ENCODE measurements around the gene VPS13C. TPM values are rescaled to one million over a fixed set of nuclear protein-coding genes. Genes with fewer than 3 reads are reported as not detected.

Gene VPS13C, protein sequence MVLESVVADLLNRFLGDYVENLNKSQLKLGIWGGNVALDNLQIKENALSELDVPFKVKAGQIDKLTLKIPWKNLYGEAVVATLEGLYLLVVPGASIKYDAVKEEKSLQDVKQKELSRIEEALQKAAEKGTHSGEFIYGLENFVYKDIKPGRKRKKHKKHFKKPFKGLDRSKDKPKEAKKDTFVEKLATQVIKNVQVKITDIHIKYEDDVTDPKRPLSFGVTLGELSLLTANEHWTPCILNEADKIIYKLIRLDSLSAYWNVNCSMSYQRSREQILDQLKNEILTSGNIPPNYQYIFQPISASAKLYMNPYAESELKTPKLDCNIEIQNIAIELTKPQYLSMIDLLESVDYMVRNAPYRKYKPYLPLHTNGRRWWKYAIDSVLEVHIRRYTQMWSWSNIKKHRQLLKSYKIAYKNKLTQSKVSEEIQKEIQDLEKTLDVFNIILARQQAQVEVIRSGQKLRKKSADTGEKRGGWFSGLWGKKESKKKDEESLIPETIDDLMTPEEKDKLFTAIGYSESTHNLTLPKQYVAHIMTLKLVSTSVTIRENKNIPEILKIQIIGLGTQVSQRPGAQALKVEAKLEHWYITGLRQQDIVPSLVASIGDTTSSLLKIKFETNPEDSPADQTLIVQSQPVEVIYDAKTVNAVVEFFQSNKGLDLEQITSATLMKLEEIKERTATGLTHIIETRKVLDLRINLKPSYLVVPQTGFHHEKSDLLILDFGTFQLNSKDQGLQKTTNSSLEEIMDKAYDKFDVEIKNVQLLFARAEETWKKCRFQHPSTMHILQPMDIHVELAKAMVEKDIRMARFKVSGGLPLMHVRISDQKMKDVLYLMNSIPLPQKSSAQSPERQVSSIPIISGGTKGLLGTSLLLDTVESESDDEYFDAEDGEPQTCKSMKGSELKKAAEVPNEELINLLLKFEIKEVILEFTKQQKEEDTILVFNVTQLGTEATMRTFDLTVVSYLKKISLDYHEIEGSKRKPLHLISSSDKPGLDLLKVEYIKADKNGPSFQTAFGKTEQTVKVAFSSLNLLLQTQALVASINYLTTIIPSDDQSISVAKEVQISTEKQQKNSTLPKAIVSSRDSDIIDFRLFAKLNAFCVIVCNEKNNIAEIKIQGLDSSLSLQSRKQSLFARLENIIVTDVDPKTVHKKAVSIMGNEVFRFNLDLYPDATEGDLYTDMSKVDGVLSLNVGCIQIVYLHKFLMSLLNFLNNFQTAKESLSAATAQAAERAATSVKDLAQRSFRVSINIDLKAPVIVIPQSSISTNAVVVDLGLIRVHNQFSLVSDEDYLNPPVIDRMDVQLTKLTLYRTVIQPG (N-terminal part only)
- 11.1 and 13.0 TPM in 2 replicates for polyA plus RNA-seq (2014; cell fraction: cytosol; rRNA removed)
- 32.0 and 57.0 TPM in 2 replicates for polyA plus RNA-seq (2014; cell fraction: nucleus; rRNA removed)

- peak; percentile 95 for DNase-seq (ENCODE audit: low spot score)
These were observed at the start of gene VPS13C for GRCh38 chr15:62060113-62060895. VPS13C (minus strand) TSS chr15:62060447; CDS start chr15:62060374, 73 bp downstream.

- DNase-seq (ENCODE audit: low spot score) = no peak
These were observed 49.2 kb upstream of the VPS13C start for GRCh38 chr15:62109437-62109836.

DNA sequence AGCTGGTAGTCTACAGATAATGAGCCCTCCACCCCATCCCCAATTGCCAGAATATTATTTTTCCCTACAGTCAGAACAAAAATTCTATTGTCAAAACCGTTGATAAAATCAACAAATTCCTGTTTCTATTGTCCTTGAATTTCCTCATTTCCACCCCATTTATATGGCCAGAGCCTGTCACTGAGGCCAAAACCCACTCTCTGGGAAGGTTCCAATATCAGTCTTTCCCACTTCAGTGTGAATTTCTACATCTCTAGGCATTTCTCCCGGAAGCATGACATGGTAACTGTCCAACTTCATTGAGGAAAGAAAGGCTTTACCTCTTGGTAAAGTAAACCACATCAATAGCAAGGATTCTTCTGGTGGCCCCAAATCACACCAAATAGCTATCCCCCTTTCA, 48.2 kb upstream of the VPS13C start:
- no peak for DNase-seq (ENCODE audit: low spot score)

- no peak for DNase-seq (ENCODE audit: low spot score)
These were observed 47.4 kb upstream of the VPS13C start for GRCh38 chr15:62107571-62108121.

DNA sequence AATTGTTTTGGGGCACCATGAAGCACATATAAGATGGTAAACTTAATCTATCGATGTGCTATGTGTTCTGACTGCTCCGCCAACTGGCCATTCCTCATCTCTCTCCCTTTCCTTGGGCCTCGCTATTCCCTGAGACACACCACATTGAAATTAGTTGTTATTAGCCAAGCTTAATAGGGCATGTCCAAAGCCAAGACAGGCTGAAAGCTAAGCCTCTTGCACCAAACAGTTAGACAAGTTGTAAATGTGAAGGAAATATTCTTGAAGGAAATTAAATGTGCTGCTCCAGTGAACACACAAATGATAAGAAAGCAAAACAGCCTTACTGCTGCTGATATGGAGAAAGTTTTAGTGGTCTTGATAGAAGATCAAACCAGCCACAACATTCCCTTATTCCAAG, 45.8 kb upstream of the VPS13C start:
- no peak for DNase-seq (ENCODE audit: low spot score)

DNA sequence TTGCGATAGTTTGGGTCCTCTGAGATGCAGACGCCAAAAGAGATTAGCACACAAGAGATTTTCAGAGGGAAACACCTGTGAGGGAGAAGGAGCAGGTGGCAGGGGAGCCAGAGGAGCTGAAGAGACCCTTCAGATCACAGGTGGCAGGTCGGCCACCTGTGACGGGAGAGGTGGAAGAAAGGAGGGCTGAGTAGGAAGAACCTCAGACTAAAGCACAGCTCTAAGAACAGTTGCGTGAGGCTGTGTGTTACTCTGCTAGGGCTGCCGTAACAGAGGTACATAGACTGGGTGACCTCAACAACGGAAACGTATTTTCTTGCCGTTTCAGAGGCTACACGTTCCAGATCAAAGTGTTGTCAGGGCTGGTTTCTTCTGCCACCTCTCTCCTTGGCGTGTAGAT, 45.0 kb upstream of the VPS13C start:
- no peak for DNase-seq (ENCODE audit: low spot score)

GRCh38 chr15:62104846-62105245, 44.6 kb upstream of the VPS13C start:
- no peak for DNase-seq (ENCODE audit: low spot score)

DNA sequence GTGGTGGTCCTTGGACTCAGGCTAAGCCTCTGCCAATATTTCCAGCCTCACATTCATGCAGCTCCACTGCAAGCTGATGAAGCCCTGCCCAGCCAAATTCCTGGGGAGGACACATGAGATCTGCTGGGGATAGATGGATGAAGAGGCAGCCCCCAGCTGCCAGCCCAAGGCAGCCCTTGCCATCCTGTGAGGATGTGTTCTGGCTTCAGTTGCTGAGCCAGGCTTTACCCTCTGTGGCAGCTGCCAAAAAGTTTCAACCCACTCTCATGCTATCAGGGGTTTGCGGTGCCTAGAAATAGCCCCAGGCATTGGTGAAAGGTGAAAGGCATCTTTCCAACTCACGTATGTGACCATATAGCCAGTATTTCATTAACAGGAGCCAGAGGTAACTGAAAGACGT, 44.2 kb upstream of the VPS13C start:
- DNase-seq (ENCODE audit: low spot score) = no peak

- DNase-seq (ENCODE audit: low spot score) = no peak
These were observed 43.2 kb upstream of the VPS13C start for GRCh38 chr15:62103431-62103830.

- no peak for DNase-seq (ENCODE audit: low spot score)
These were observed 38.9 kb upstream of the VPS13C start for GRCh38 chr15:62099094-62099601.

DNA sequence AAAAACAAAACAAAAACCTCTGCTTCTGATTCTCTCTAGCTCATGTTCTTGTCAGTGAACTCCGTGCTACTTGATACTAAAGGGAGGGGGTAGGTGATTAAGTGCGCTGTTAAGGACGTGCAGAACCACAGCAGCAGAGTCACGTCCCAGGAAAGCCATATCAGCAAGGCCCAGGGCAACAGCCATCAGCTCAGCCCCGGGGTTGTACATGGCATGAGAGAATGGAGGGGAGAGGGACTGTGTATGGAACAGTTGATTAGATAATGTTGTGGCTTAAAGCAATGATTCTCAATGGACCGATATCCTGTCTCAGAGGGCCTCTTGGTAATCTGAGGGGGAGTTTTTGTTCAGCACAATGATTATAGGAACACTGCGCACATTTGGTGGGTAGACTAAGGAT, 34.1 kb upstream of the VPS13C start:
- DNase-seq (ENCODE audit: low spot score) = peak; percentile 41

DNA sequence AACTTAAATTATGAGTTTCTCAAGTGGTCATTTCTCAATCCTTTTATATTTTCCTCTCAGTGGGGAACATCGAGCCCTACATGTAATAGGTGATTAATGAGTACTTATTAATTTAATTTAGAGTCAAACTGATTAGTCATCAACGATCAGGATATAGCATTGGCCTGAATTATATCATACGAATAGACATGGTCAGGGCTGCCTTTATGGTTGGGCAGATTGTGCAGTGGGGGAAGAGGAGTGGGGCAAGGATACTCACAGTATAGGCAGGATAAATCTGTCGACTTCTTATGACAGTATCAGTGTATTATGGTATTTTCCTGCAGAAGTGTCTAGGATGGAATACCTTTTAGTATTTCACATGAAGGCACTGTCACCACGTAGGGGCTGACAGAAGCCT, 33.6 kb upstream of the VPS13C start:
- no peak for DNase-seq (ENCODE audit: low spot score)

DNA sequence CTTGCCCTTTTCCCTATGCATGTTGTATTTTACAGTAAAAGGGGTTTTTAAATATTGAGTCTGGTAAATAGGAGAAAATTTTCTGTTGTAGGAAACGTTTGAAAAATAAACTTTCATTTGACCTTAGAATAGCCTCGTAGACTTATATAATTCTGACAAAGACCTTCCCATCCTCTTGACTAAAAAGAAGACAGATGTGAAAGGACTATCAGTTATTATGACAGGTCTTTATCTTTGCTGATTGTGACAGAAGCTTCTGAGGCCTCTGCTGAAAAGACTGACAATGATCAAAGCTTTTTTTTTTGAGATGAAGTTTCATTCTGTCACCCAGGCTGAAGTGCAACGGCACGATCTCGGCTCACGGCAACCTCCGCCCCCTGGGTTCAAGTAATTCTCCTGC, 30.7 kb upstream of the VPS13C start:
- no peak for DNase-seq (ENCODE audit: low spot score)

GRCh38 chr15:62089616-62090015, 29.4 kb upstream of the VPS13C start:
- DNase-seq (ENCODE audit: low spot score) = no peak

- DNase-seq (ENCODE audit: low spot score) = no peak
These were observed 28.1 kb upstream of the VPS13C start for GRCh38 chr15:62088353-62088693.

DNA sequence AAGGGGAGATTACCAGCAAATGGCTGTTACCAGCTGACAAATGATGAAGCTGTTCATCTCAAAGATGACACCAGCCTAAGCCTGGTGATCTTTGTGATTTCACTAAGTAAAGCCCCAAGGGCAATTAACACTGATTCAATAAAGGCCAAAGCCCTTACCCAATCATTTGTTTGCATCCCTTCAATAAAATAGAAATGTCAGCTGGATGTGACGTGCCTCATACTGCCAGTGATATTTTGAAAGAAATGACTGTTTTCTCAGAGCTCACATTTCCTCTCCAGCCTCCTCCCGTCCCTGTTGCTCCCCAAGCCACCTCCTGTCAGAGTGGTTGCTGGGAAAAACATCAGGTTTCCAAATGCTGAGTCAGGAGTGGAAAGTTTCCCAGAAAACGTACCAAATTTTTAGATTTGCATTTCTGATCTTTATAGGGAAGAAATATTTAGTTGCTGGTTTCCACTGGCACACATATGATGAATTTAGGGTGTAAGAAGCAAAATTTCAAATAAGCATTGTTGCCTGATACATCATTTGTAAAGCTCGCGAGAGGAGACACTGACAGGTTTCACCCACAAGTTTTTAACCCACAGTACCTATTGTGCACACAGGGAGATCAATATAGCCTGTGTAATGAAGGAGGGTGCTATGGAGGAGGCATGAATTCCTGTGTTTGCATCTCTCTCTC, 27.6 kb upstream of the VPS13C start:
- DNase-seq (ENCODE audit: low spot score) = peak; percentile 84

GRCh38 chr15:62085740-62086139, 25.5 kb upstream of the VPS13C start:
- no peak for DNase-seq (ENCODE audit: low spot score)

- no peak for DNase-seq (ENCODE audit: low spot score)
These were observed 23.2 kb upstream of the VPS13C start for GRCh38 chr15:62083194-62084154.

- DNase-seq (ENCODE audit: low spot score) = no peak
These were observed 19.3 kb upstream of the VPS13C start for GRCh38 chr15:62079594-62079993.

All from SK-N-DZ (cell line).